Testis (tissue), 2 donors: Measurements from ENCODE around the gene PDIA6.

Experiments
- CTCF ChIP-seq, 3 experiments: fragments of 450-650 bp in 2 of 3; fragments of 200-600 bp in 1 of 3; sonication (generic) in 1 of 3; IDR thresholded peaks; one replicate each; pipeline ENCODE4 v1.5.1; 2016 to 2019; ENCODE audit warnings: antibody characterized with exemption in 3 of 3, mild to moderate bottlenecking in 2 of 3, moderate library complexity in 1 of 3
- POLR2A ChIP-seq: fragments of 450-650 bp; IDR thresholded peaks from one replicate; pipeline ENCODE4 v1.6.1; 2017; ENCODE audit warnings: antibody characterized with exemption, mild to moderate bottlenecking, moderate library complexity

- TF ChIP-seq CTCF (IDR thresholded peaks at IDR 0.05) (no peak), POLR2A (no peak)
These were observed 7.2 kb upstream of the PDIA6 start for GRCh38 chr2:10819714-10820314.
